ENCODE results near the gene DHX57. TPM values are rescaled to one million over a fixed set of nuclear protein-coding genes. Genes with fewer than 3 reads are reported as not detected.

The DHX57 gene, protein sequence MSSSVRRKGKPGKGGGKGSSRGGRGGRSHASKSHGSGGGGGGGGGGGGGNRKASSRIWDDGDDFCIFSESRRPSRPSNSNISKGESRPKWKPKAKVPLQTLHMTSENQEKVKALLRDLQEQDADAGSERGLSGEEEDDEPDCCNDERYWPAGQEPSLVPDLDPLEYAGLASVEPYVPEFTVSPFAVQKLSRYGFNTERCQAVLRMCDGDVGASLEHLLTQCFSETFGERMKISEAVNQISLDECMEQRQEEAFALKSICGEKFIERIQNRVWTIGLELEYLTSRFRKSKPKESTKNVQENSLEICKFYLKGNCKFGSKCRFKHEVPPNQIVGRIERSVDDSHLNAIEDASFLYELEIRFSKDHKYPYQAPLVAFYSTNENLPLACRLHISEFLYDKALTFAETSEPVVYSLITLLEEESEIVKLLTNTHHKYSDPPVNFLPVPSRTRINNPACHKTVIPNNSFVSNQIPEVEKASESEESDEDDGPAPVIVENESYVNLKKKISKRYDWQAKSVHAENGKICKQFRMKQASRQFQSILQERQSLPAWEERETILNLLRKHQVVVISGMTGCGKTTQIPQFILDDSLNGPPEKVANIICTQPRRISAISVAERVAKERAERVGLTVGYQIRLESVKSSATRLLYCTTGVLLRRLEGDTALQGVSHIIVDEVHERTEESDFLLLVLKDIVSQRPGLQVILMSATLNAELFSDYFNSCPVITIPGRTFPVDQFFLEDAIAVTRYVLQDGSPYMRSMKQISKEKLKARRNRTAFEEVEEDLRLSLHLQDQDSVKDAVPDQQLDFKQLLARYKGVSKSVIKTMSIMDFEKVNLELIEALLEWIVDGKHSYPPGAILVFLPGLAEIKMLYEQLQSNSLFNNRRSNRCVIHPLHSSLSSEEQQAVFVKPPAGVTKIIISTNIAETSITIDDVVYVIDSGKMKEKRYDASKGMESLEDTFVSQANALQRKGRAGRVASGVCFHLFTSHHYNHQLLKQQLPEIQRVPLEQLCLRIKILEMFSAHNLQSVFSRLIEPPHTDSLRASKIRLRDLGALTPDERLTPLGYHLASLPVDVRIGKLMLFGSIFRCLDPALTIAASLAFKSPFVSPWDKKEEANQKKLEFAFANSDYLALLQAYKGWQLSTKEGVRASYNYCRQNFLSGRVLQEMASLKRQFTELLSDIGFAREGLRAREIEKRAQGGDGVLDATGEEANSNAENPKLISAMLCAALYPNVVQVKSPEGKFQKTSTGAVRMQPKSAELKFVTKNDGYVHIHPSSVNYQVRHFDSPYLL (N-terminal part only)
- 10 to 100 TPM; 14.8 to 16.3 TPM for total RNA-seq

DNA sequence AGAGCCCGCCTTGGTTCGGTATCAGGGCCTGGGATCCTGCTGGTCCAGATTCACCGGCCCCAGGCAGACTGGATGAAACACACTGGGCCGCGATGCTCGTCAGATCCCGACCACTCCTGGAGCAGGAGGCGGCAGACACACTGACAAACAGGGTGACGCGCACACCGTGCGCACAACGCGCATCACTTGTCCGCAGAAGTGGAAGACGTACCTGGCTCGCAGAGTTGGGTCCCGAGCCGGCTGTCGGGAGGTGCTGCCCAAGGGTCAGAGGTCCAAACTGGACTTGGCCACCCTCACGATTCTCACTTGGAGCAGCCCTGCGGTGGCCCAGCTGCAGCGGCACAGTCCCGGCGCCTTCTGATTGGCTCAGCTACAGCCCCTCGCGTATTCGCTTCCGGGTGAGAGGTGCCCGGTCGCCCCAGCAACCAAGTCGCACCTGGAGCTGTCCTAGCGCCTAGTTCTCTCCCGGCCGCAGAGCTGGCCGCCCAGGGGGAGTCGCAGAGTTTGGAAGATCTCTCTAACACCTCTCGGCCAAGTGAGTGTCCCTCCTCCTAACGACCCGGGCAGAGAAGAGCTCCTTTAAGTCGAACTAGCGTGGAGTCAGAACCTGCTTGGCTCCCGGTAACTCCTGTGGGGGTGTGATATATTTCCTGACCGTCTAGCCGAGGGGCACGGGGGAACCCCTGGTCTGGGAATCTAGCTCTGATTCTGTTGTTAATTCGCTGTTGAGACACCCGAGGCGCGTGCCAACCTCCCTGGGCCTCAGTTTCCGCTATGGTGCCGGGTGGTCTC is at the start of gene DHX57, which contains the start of gene MORN2:
Gene DHX57, minus strand, starts transcription at position 359 of the 792 bp plus-strand sequence. CDS start 7,529 bp downstream, outside the sequence.
Gene MORN2, plus strand, starts transcription at position 401 of the 792 bp plus-strand sequence.
- peak within 1 kb of the TSS; percentile 97 for H3K4me3 Mint-ChIP-seq
- DNase-seq, result peak; percentile 84
- ATAC-seq (ENCODE audit: low read depth), result peak; percentile 99
- H3K9me3 Mint-ChIP-seq, result peaks cover 10% of the 10 kb centered on the region
- H3K27ac Mint-ChIP-seq, result peak within 1 kb of the TSS; percentile 86
- no peaks in the 10 kb centered on the region for H3K27me3 Mint-ChIP-seq
- POLR2A ChIA-PET, result interaction anchor here (0.9 to 2.2 kb wide), 2 partner anchors 57 to 125 kb away, joined by 3 to 19 read pairs; partner anchors contain the start of gene SRSF7
- peaks cover 15% of the 10 kb centered on the region for H3K4me1 Mint-ChIP-seq
- H3K36me3 Mint-ChIP-seq, result peaks cover 10% of the 10 kb centered on the region

DNA sequence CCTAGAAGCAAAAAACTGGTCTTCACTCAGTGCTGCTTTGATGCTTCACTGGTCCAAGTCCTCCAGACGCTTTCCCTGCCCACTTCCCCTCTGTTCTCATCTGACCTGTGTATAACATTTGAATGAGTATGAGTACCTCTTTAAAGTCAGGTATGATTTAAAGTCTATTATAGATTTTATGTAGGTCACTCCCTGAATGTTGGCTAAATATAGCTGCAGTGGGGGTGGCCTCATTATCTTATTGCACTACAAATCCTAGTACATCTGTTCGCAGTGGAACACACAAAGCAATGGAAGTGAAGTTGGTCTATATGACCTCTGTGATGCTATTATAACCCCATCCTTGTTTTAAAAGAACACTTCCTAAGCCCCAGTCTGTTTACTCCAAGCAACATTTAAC is 47.2 kb upstream of the DHX57 start:
- Mint-ChIP-seq H3K27ac (no peak overlapping the region), H3K27me3 (peaks cover 25% of the 10 kb centered on the region), H3K9me3 (no peaks in the 10 kb centered on the region), H3K4me3 (no peak overlapping the region), H3K4me1 (no peaks in the 10 kb centered on the region), H3K36me3 (no peaks in the 10 kb centered on the region)
- ATAC-seq (ENCODE audit: low read depth) (no peak), DNase-seq (no peak)
- POLR2A ChIA-PET, result no interaction called here

DNA sequence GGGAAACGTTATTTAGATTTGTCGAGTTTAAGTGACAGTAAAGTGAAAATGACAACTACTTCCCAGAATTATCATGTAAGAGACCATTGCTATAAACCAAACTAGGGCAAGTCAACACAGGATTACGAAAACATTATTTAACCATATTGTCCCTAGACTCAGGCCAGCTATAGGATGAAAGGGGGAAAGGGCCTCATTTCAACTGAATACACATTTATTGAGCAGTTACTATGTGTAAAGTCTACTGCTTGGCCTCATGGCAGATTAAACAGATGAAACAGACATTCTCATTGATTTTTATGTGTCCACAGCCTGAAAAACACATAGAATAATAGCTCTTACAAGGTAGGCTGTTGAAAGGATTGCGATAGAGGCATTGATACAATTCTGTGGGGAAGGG is 46.7 kb upstream of the DHX57 start:
- Mint-ChIP-seq H3K36me3 (no peaks in the 10 kb centered on the region), H3K27me3 (peaks cover 25% of the 10 kb centered on the region)

DNA sequence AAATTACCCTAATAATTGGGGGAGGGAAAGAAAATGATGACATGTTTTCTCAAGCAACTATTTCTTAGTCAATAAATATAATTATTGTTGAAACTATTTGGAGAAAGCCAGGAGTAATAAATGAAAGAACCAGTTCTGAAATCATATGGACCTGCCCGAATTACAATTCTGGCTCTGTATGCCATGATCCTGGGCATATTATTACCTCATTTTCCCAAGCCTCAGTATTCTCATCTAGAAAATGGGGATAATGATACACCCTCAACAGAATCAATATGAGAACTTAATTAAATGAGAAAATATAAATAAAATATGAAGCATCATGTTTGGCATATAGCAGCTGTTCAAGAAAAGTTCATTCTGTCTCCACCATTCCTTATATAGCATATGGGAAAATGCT is 36.9 kb upstream of the DHX57 start:
- POLR2A ChIA-PET, result no interaction called here
- ATAC-seq (ENCODE audit: low read depth), result no peak
- H3K27me3 Mint-ChIP-seq, result peaks cover 2% of the 10 kb centered on the region

More for the DNA sequence above, 46.7 kb upstream of the DHX57 start:
- ATAC-seq (ENCODE audit: low read depth), result no peak
- DNase-seq, result no peak
- Mint-ChIP-seq H3K9me3 (no peaks in the 10 kb centered on the region), H3K4me1 (no peaks in the 10 kb centered on the region), H3K27ac (no peak overlapping the region), H3K4me3 (no peak overlapping the region)
- POLR2A ChIA-PET, result no interaction called here

DNA sequence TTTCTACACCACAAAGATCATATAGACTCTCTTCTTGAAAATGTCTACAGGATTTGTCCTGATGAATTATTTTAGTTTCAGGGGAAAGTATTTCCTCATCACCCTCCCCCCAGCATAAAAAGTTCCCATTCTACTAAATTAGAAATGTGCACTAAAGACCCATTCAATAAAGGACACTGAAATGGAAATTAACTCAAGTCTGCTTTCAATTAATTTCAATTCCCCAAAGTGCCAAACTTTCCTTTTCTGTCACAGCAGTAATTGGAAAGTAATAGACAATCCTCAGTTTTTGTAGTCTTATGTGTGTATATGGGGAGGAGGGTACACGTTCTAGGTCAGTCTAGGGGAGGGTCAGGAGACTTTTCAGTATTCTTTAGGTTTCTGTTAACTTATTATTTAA is 35.5 kb upstream of the DHX57 start:
- no peaks in the 10 kb centered on the region for H3K9me3 Mint-ChIP-seq
- ATAC-seq (ENCODE audit: low read depth) (no peak), DNase-seq (no peak)
- peaks cover 2% of the 10 kb centered on the region for H3K27me3 Mint-ChIP-seq
- H3K27ac Mint-ChIP-seq, result no peak overlapping the region
- H3K36me3 Mint-ChIP-seq, result no peaks in the 10 kb centered on the region
- H3K4me1 Mint-ChIP-seq, result peaks cover 2% of the 10 kb centered on the region
- H3K4me3 Mint-ChIP-seq, result no peak overlapping the region
- POLR2A ChIA-PET, result no interaction called here

More for the DNA sequence above, 36.9 kb upstream of the DHX57 start:
- no peak overlapping the region for H3K27ac Mint-ChIP-seq
- H3K9me3 Mint-ChIP-seq, result no peaks in the 10 kb centered on the region
- H3K4me3 Mint-ChIP-seq, result no peak overlapping the region
- H3K36me3 Mint-ChIP-seq, result no peaks in the 10 kb centered on the region
- no peak for DNase-seq
- H3K4me1 Mint-ChIP-seq, result peaks cover 2% of the 10 kb centered on the region

DNA sequence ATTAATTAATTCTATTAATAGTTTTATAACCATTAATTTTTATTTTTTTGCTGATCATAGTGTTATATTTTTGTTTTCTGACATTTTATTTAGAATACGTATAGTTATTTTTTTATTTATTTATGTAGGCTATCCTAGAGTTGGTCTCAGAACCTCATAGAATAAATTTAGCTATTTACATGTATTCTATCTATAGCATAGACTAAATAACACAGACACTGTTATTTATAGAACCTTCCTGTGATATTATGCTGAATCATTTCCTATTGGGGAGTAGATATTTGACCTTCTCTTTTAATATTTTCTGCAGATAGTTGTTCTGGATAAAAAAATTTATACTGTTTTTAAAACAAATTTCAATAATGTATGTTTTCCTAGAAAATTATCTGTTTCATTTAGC is 34.1 kb upstream of the DHX57 start:
- POLR2A ChIA-PET, result interaction anchor here (0.6 kb wide), 1 partner anchor 105 kb away, joined by 3 read pairs; no protein-coding TSS in a partner anchor
- no peaks in the 10 kb centered on the region for H3K36me3 Mint-ChIP-seq
- no peak for DNase-seq

DNA sequence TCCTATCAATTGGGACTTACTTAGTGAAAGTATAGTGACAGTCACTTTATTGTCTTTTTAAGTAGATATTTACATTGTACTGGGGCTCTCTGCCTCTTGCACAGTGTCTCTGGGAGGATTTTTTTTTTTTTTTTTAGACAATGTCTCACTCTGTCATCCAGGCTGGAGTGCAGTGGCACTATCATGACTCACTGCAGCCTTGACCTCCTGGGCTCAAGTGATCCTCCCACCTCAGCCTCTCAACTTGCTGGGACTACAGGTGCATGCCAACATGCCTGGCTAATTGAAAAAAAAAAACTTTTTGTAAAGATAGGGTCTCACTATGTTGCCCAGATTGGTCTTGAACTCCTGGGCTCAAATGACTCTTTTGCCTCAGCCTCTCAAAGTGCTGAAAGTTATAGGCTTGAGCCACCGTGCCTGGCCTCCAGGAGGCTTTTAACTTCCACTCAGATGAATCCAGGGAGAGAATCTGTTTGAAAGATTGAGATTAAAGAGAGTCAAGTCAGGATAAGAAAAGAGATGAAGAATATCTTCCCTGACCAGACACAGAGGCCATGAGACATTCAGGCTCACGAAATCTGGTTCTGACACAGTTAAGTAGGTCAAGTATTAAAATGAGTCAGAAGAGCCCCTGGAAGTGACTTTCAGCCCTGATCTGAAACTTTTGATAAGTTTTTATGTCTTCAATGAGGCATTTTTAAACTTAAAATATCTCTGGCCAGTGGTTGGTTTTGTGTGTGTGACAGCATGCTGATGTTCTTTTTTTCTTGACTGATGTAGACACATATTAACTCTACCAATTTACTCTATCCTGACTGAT is 32.2 kb upstream of the DHX57 start:
- Mint-ChIP-seq H3K4me1 (peaks cover 2% of the 10 kb centered on the region), H3K9me3 (no peaks in the 10 kb centered on the region), H3K4me3 (no peak overlapping the region), H3K36me3 (no peaks in the 10 kb centered on the region), H3K27ac (no peak overlapping the region), H3K27me3 (no peaks in the 10 kb centered on the region)
- peak; percentile 22 for ATAC-seq (ENCODE audit: low read depth)
- POLR2A ChIA-PET, result no interaction called here
- DNase-seq, result no peak

More for the DNA sequence above, 34.1 kb upstream of the DHX57 start:
- no peak for ATAC-seq (ENCODE audit: low read depth)
- no peak overlapping the region for H3K27ac Mint-ChIP-seq
- H3K4me1 Mint-ChIP-seq, result peaks cover 2% of the 10 kb centered on the region
- H3K4me3 Mint-ChIP-seq, result no peak overlapping the region
- no peaks in the 10 kb centered on the region for H3K9me3 Mint-ChIP-seq
- no peaks in the 10 kb centered on the region for H3K27me3 Mint-ChIP-seq

DNA sequence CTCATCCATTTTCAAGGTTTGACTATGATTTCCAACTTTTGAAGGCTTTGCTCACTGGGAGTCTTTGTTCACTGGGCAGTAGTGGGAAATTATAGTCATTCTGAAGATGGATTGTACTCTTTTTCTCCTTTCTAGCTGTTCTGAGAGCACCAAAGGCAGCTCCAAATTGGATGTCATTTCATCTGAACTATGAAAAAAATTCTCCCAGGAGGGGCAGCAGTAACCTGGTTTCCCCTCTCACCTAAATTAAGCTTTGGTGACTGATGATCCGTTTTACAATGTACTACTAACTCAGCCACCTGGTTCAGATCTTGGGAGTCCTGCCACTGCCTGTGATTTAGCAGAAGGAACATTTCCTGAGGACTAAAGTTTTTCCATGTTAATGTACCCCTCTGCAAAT is 31.5 kb upstream of the DHX57 start:
- Mint-ChIP-seq H3K4me1 (peaks cover 2% of the 10 kb centered on the region), H3K27ac (no peak overlapping the region), H3K36me3 (no peaks in the 10 kb centered on the region), H3K9me3 (no peaks in the 10 kb centered on the region), H3K4me3 (no peak overlapping the region), H3K27me3 (no peaks in the 10 kb centered on the region)
- no peak for DNase-seq
- no peak for ATAC-seq (ENCODE audit: low read depth)
- POLR2A ChIA-PET, result no interaction called here

DNA sequence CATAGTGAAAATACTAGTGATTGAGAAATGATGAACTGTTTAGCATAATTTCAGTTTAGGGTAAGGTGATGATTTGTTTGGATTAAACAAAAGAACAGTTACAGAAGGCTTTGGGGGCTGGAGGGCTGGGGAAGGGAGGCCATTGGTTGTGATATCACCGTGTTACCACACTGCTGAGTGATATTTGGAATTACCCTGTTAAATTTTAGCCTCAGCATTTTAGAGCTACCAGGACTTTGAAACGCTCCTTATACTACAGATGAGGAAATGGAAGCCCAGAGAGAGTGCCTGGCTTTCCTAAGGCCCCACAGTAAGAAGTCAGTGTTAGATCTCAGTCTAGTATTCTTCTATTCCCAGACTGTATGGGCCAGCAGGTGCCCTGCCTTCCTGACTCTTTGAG is 29.5 kb upstream of the DHX57 start:
- H3K27ac Mint-ChIP-seq, result no peak overlapping the region
- peaks cover 2% of the 10 kb centered on the region for H3K4me1 Mint-ChIP-seq
- no peak for ATAC-seq (ENCODE audit: low read depth)
- POLR2A ChIA-PET, result no interaction called here
- H3K9me3 Mint-ChIP-seq, result no peaks in the 10 kb centered on the region
- peaks cover 3% of the 10 kb centered on the region for H3K27me3 Mint-ChIP-seq
- H3K4me3 Mint-ChIP-seq, result no peak overlapping the region
- DNase-seq, result no peak
- no peaks in the 10 kb centered on the region for H3K36me3 Mint-ChIP-seq

DNA sequence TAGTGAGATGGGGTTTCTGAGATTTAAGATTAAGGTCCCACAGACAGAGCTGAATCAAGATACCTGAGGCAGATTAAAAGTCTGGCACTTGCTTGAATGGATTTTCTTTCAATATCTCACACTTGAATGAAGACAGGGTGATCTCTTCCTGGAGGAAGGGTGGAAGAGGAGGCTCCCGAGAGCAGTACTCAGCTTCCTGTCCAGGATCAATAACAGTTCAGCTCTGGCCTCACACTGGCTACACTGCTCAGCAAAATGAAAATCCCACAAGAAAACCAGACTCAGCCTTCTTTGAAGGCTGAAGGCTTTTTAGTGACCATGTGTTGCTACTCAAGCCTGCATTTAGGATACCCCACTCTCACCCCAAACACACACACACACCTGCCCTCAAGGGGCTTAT is 25.0 kb upstream of the DHX57 start:
- Mint-ChIP-seq H3K4me1 (no peaks in the 10 kb centered on the region), H3K4me3 (no peak overlapping the region), H3K36me3 (no peaks in the 10 kb centered on the region), H3K27ac (no peak overlapping the region), H3K9me3 (no peaks in the 10 kb centered on the region), H3K27me3 (peaks cover 14% of the 10 kb centered on the region)
- ATAC-seq (ENCODE audit: low read depth), result no peak
- POLR2A ChIA-PET, result no interaction called here
- no peak for DNase-seq

DNA sequence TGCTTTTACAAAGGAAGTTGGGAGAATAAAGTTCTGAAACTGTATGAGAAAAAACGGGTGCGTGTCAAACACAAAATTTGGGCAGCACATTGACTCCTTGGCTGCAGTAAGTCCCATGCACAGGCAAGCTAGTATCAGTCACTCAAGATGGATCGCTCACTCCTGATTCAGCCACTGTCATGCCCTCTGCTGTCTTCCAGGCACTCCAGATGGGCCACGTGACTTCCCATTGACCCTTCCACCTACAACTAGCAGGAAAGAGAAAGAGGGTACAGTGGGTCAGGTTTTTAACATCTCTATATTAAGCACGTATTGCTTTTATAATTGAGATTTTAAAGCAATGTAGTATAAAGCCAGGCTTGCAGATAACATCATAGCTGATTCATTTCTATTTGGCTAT is 22.5 kb upstream of the DHX57 start:
- no peak overlapping the region for H3K27ac Mint-ChIP-seq
- H3K4me1 Mint-ChIP-seq, result no peaks in the 10 kb centered on the region
- no peaks in the 10 kb centered on the region for H3K9me3 Mint-ChIP-seq
- DNase-seq (no peak), ATAC-seq (ENCODE audit: low read depth) (no peak)
- POLR2A ChIA-PET, result no interaction called here
- H3K27me3 Mint-ChIP-seq, result peaks cover 14% of the 10 kb centered on the region
- no peak overlapping the region for H3K4me3 Mint-ChIP-seq
- no peaks in the 10 kb centered on the region for H3K36me3 Mint-ChIP-seq

DNA sequence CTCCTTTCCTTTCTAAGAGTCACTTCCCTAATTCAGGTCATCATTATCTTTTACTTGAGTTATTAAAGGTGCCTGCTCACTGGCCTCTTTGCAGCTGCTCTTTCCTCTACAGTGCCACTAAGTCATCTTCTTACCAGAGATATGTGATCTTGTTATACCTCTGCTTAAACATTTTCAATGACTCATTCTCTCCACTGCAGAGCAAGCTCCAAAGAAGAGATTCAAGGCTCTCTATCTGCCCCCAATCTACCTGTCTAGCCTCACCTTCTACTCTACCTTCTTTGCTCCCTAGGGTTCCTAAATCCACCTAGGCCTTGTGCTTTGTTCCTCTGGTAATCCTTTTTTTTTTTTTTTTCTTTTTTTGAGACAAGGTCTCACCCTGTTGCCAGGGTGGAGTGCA is 17.1 kb upstream of the DHX57 start:
- no peak for DNase-seq
- Mint-ChIP-seq H3K36me3 (no peaks in the 10 kb centered on the region), H3K4me1 (no peaks in the 10 kb centered on the region), H3K27ac (no peak overlapping the region), H3K27me3 (peaks cover 13% of the 10 kb centered on the region), H3K4me3 (no peak overlapping the region), H3K9me3 (no peaks in the 10 kb centered on the region)
- POLR2A ChIA-PET, result no interaction called here
- ATAC-seq (ENCODE audit: low read depth), result no peak
